LNCAP (cell line): ENCODE measurements around the gene CACNA1H.

Source experiments
- CTCF ChIP-seq: fragments of 450-650 bp; IDR thresholded peaks from 2 replicates; pipeline ENCODE4 v1.5.1; 2017; ENCODE audit warnings: mild to moderate bottlenecking

CACNA1H gene

DNA sequence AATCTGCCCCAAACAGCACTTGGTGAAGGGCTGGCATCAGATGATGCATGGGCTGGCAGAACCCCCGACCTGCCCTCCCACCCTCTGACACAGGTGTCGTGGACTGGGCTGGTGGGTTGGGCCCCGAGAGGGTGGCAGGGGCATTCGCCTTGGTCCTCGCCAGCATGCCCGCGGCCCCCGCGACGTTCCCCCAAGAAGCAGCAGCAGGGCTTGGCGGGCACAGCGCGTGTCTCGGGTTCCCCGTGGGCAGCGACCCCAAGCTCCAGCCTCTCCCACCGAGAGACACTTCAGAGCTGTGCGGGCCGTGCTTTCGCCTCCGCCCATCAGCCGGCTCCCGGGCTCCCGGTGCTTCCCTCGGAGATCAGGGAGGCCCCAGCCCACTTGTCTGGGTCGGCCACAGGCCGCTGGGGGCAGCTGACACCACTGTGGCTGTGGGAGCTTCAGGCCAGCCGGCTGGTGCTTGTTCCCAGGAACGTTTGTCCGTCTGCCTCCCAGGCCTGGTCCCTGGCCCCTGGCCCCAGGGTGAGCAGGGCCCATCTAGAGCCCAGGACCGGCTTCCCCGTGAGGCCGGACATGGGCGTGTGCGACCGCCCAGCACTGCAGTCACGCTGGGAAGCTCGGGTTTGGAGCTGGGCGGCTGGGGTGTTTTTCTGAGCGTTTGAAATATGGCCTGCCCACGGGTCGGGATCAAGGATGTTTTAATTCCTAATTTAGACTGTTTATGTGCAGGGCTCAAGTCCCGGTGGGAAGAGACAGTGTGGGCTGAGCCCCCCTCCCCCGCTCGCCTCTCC lies 16.6 kb downstream of the CACNA1H start:
- TF ChIP-seq CTCF = no peak

DNA sequence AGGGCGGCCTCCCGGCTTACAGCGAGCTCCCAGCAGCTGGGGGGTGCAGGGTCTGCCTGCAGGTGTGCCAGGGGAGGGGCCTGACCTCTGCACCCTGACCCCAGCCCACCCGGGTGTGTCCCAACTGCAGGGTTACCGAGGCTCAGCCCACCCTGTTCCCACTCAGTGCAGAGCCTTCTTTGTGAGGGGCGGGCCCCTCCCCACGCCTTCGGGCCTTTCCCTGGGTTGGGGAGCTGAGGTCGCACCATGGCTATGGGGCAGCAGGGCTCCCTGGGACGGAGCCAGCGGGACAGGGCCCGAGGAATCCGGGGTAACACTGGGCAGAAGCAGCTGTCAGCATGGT lies 17.1 kb downstream of the CACNA1H start:
- no peak for TF ChIP-seq CTCF

DNA sequence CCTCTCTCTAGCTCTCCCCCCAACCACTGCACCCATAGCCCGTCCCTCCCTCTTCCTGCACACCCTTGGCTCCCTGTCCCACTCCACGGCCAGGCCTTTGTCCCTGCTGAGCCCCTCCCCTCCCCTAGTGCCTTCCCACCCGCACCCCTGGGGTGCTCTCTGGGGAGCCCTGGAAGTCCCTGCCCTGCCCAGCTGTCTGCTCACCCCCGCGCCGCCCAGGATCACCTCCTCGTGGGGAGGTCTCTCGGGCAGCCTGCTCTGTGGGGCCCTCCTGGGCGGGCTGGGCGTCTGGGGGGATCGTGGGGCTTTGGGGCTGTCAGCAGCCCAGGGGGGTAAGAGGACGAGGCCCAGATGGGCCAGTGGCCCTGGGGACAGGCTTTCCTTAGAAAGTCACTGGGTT lies 18.1 kb downstream of the CACNA1H start:
- no peak for TF ChIP-seq CTCF

DNA sequence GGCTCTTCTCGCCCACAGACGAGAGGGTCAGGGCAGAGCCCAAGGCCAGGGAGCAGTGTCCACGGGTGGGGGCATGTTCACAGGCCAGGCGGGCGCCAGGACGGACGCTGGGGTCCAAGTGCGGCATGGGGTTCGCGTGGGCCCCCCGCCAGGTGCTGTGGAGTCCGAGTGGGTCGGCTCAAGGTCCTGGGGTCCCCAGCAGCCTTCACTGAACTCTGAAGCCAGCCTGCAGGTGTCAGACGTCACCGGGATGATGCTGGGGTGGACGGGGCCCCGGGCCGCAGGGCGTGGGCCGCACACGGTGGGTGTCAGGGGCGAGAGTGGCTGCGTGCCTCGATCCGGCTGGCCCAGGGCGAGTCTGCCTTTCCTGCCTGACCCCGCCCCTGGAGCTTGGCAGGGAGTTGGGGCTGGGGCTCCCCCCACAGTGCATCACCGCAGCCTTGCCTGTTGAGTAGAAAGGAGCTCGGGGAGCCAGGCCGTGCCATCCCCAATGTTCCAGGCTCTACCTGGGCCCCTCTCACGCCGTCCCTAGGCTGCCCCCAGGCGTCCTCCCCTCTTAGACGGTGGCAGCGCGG lies 19.0 kb downstream of the CACNA1H start:
- TF ChIP-seq CTCF = no peak

GRCh38 chr16:1172651-1173050 lies 19.7 kb downstream of the CACNA1H start:
- no peak for TF ChIP-seq CTCF

GRCh38 chr16:1173788-1174451 lies 21.0 kb downstream of the CACNA1H start:
- no peak for TF ChIP-seq CTCF

DNA sequence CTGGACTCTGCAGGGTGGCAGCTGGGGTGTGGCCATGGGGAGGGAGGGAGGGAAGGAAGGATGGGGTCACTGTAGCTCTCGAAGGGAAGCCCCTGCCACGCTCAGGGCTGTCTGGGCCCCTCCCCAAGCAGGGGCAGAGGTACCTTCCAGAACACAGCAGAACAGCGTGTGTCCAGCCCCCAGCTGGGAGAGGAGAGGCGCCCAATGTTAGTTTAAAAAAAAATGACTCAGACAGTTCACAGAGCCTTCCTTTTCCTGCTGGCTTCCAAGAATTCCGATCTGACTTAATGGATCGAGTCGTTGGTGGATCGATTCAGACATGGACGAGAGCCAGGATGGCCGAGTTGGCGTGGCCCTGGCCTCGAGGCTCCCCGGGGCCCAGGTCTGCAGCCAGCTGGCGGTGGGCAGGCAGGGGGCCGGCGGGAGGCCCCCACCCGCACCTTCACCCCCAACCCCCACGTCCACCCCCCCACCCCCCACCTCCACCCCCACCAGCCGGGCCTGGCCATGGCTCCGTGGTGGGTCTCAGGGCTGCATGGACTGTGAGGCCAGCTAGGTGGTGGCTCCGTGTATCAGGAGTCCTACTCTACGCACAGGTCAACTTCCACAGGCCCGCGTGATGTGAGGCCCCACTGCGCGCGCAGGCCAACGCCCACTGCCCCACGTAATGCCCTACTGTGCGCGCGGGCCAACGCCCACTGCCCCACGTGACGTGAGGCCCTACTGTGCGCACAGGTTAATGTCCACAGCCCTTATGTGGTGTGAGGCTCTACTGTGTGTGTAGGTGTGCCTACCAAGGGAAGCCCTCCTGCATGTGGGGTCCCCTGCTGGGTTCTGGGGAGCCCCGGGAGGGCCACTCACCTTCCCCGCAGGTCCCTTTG lies 21.8 kb downstream of the CACNA1H start:
- no peak for TF ChIP-seq CTCF
